ENCODE results near the gene DIS3L2. TPM values are rescaled to one million over a fixed set of nuclear protein-coding genes. Genes with fewer than 3 reads are reported as not detected.
A peak's percentile ranks its signal among the peaks of the same experiment; 100 is the strongest.

DIS3L2 gene
- total and polyA plus RNA-seq, 8 donors: 25.2 to 43.4 (median 36.3) TPM

DNA sequence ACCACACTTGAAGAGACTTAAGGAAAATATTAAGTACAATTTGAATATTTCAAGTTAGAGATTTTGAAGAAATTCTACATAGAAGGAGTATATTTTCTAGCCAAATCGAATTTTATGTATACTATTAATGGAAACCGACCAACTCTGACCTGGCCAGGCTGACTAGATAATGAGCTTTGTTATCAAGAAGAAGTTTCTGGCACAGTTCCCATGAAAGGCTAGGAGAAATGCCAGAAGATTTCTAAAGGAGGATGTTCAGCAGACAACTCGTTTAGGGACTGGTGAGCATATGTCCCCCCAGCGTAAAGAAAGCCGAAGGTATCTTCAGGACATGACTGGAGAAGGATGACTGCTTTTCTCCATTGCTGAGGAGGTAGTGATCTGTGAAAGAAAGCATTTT, 127.3 kb downstream of the DIS3L2 start:
- peaks cover 0 to 8% of the 10 kb centered on the region in 2 donors for H3K4me1 ChIP-seq
- no peak for ATAC-seq
- intact Hi-C loops (cut with DNase I): no loop called here
- H3K27me3 ChIP-seq: no peaks in the 10 kb centered on the region
- no peak overlapping the region for H3K4me3 ChIP-seq
- no peak overlapping the region for H3K27ac ChIP-seq
- peaks cover 0 to under 1% of the 10 kb centered on the region in 2 donors for H3K9me3 ChIP-seq
- peaks cover 0 to 12% of the 10 kb centered on the region in 2 donors for H3K36me3 ChIP-seq
- TF ChIP-seq CTCF (IDR thresholded peaks at IDR 0.05): no peak
- no peak for DNase-seq

DNA sequence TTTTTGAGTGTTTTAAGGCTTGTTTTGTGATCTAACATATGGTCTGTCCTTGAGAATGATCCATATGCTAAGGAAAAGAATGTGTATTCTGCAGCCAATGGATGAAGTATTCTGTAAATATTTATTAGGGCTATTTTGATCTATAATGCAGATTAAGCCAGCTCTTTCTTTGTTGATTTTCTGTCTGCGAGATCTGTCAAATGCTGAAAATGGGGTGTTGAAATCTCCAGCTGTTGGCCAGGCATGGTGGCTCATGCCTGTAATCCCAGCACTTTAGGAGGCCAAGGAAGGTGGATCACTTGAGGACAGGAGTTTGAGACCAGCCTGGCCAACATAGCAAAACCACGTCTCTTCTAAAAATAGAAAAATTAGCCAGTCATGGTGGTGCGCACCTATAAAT, 132.7 kb downstream of the DIS3L2 start:
- H3K4me3 ChIP-seq: no peak overlapping the region
- H3K4me1 ChIP-seq: no peaks in the 10 kb centered on the region
- H3K36me3 ChIP-seq: peaks cover 0 to 29% of the 10 kb centered on the region in 2 donors
- H3K9me3 ChIP-seq: peaks cover 0 to 29% of the 10 kb centered on the region in 2 donors
- DNase-seq: peak in 2 of 4 donors; percentile 30 to 33
- intact Hi-C loops (cut with DNase I): no loop called here
- no peak for TF ChIP-seq CTCF (IDR thresholded peaks at IDR 0.05)
- no peak for ATAC-seq
- H3K27ac ChIP-seq: no peak overlapping the region
- no peaks in the 10 kb centered on the region for H3K27me3 ChIP-seq

DNA sequence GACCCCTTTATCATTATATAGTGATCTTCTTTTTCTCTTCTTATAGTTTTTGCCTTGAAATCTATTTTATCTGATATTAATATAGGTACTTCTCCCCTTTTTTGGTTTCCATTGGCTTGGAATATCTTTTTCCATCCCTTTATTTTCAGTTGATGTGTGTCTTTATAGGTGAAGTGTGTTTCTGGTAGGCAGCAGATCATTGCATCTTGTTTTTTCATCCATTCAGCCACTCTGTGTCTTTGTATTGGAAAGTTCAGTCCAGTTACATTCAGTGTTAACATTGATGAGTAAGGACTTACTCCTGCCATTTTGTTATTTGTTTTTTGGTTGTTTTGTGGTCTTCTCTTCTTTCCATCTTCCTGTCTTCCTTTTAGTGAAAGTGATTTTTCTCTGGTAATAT, 133.4 kb downstream of the DIS3L2 start:
- no peak for TF ChIP-seq CTCF (IDR thresholded peaks at IDR 0.05)
- no peak for ATAC-seq
- intact Hi-C loops (cut with DNase I): no loop called here

GRCh38 chr2:232097260-232097659, 135.7 kb downstream of the DIS3L2 start:
- DNase-seq (no peak), ATAC-seq (no peak)
- peaks cover 0 to 29% of the 10 kb centered on the region in 2 donors for H3K9me3 ChIP-seq
- H3K27ac ChIP-seq: no peak overlapping the region
- H3K4me1 ChIP-seq: no peaks in the 10 kb centered on the region
- no peak for TF ChIP-seq CTCF (IDR thresholded peaks at IDR 0.05)
- H3K27me3 ChIP-seq: no peaks in the 10 kb centered on the region
- intact Hi-C loops (cut with DNase I): no loop called here
- no peak overlapping the region for H3K4me3 ChIP-seq
- H3K36me3 ChIP-seq: peaks cover 0 to 23% of the 10 kb centered on the region in 2 donors

More for the DNA sequence above, 133.4 kb downstream of the DIS3L2 start:
- H3K36me3 ChIP-seq: peaks cover 0 to 23% of the 10 kb centered on the region in 2 donors
- no peak for DNase-seq
- H3K9me3 ChIP-seq: peaks cover 0 to 29% of the 10 kb centered on the region in 2 donors
- H3K27ac ChIP-seq: no peak overlapping the region
- H3K4me1 ChIP-seq: no peaks in the 10 kb centered on the region
- H3K4me3 ChIP-seq: no peak overlapping the region
- no peaks in the 10 kb centered on the region for H3K27me3 ChIP-seq

DNA sequence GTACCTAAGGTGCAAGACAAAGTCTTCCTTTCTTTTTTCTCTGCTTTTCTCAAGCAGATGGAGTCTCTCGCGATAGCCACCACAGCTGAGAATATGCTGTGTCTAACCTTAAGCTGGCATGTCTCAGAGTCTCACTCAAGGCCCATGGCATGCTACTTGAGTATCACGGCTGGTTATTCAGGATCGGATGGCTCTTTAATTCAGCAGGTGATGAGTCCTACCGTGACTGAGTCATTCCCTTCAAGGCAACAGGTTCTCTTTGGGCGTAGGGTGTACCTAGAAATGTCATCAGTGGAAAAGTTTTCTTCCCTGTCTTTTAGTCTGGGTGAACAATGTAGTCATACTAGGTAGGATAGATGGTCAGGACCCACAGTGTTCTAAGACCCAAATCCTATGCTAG, 136.2 kb downstream of the DIS3L2 start:
- TF ChIP-seq CTCF (IDR thresholded peaks at IDR 0.05): no peak
- H3K4me1 ChIP-seq: no peaks in the 10 kb centered on the region
- H3K4me3 ChIP-seq: no peak overlapping the region
- DNase-seq (no peak), ATAC-seq (no peak)
- H3K27ac ChIP-seq: no peak overlapping the region
- peaks cover 0 to 23% of the 10 kb centered on the region in 2 donors for H3K36me3 ChIP-seq
- no peaks in the 10 kb centered on the region for H3K27me3 ChIP-seq
- intact Hi-C loops (cut with DNase I): no loop called here
- H3K9me3 ChIP-seq: peaks cover 0 to 29% of the 10 kb centered on the region in 2 donors
